GM18498 (cell line): ENCODE data around the gene ABCB6.
"Not testable (repeated sequence)": the region's sequence is repeated elsewhere in the genome, so short reads cannot be mapped to it uniquely, and the experiment has no call there.

ENCODE experiments used
- ATAC-seq: cut with Tn5 transposase; IDR thresholded peaks from one replicate; pipeline ENCODE4 v1.9.1; 2021; ENCODE audit warnings: mild to moderate bottlenecking, moderate library complexity; ENCODE audit not compliant: unreplicated experiment

The ABCB6 gene

DNA sequence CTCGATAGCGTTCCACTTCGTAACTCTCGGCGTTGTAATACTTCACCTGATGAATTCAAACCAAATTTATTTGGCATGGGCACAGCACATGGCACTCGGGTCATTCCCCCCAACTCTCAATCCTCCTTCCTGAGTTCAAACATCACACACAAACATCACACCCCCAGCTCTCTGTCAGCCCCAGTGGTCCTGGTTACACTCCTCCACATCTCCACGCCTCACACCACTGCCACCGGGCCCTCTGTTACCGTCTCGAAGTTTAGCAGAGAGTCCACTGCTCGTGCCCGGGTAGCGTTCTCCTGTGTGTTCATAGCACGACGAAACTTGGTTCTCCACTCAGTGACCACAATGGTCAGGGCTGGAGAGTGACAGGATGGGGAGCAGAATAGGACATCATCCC lies 4.6 kb downstream of the ABCB6 start:
- no peak for ATAC-seq

- no peak for ATAC-seq
Observed at GRCh38 chr2:219213486-219214071, 5.2 kb downstream of the ABCB6 start.

GRCh38 chr2:219213026-219213415 lies 5.7 kb downstream of the ABCB6 start:
- no peak for ATAC-seq

- no peak for ATAC-seq
Observed at GRCh38 chr2:219210886-219211362, 7.8 kb downstream of the ABCB6 start.

DNA sequence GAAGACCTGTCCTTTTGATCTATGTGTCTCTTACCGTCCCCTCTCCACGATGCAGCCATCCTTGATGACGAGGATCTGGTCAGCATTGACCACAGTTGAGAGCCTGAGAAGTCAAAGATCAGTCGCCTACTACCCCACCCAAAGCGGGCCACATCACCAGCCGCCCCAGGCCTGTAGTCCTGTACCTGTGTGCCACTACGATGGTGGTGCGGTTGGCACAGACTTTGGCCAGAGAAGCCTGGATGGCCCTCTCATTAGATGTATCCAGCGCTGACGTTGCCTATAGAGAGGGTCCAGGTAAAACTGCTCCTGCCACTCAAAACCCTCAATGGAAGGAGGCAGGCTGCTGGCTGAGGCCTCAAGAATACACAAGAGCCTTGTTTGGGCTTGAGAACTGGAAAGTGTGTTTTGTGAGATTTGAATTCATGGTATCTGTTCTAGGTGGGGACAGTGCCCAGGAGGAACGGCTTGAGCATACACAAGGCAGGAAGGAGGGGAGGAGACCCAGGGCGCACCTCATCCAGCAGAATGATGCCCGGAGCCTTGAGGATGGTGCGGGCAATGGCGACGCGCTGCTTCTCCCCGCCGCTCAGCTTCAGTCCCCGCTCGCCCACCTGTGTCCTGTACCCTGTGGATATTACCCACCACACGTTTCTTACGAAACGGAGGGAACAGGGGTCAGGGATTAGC lies 8.4 kb downstream of the ABCB6 start:
- ATAC-seq, result no peak

- ATAC-seq, result no peak
Observed at GRCh38 chr2:219209236-219210195, 9.2 kb downstream of the ABCB6 start.

GRCh38 chr2:219207884-219208740 lies 10.6 kb downstream of the ABCB6 start:
- no peak for ATAC-seq

DNA sequence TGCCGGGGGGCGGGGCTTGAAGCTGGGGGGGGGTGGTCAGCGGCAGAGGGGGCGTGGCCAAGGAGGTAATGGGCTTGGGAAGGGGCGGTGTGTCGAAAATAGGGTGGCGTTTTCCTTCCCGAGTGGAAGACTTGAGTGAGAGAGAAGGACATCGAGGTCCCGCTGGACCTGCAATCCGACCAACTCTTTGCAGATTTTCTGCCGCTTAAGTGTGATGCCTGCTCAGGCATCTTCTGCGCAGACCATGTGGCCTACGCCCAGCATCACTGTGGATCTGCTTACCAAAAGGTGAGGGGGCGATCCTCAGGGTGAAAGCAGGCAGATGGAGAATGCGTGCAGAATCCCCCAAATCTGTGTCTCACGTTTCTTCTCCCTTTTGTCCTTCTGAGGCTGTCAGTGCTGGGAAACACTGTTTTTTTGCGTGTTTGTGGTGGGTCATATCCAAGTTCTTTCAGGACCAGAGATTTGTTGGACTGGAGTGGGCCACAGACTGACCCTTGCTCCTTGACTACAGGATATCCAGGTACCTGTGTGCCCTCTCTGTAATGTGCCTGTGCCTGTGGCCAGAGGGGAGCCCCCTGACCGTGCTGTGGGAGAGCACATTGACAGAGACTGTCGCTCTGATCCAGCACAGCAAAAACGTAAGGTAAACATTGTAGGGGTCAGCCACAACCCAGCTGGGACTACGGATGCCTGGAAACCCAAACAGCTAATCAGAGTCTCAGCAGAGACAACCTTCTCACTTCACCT lies 11.4 kb downstream of the ABCB6 start:
- no peak for ATAC-seq

- ATAC-seq, result peak; percentile 97
Observed at GRCh38 chr2:219206328-219207133, 12.2 kb downstream of the ABCB6 start, which contains the start of gene ZFAND2B. Gene ZFAND2B (plus strand): TSS chr2:219206782. CDS start chr2:219206988, 206 bp downstream.

GRCh38 chr2:219205981-219206327 lies 12.8 kb downstream of the ABCB6 start:
- ATAC-seq, result no peak

DNA sequence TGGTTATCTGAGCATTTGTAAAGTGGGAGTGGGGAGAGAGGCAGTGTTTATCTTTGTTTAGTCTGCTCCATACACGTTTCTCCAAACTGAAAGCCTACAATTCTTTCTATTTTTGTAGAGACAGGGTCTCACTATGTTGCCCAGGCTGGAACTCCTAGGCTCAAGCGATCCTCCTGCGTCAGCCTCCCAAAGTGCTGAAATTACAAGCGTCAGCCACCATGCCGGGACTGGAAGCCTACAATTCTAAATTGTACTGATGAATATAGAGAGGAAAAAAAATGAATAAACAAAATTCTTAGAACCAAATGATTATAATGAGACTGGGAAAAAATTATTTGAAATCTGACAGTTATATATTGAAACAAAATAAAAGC lies 13.6 kb downstream of the ABCB6 start:
- no peak for ATAC-seq

DNA sequence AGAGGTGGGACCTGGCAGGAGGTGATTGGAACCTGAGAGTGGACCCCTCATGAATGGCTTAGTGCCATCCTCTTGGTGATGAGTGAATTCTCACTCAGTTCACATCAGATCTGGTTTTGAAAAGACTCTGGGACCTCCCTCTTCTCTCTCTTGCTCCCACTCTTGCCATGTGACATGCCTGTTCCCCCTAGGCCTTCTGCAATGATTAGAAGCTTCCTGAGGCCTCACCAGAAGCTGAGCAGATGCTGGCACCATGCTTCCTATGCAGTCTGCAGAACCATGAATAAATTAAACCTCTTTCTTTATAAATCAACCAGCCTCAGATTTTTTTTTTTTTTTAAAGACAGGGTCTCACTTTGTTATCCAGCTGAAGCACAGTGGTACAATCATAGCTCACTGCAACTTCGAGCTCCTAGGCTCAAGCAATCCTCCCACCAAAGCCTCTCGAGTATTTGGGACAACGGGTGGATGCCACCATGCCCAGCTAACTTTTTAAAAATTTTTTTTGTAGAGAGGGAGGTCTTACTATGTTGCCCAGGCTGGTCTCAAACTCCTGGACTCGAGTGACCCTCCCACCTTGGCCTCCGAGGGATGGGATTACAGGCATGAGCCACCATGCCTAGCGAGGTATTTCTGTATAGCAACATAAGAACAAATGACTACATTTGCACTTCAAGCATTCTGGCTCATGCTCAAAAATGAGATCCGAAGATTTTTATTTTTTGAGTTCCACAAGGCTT lies 14.2 kb downstream of the ABCB6 start:
- ATAC-seq, result no peak

DNA sequence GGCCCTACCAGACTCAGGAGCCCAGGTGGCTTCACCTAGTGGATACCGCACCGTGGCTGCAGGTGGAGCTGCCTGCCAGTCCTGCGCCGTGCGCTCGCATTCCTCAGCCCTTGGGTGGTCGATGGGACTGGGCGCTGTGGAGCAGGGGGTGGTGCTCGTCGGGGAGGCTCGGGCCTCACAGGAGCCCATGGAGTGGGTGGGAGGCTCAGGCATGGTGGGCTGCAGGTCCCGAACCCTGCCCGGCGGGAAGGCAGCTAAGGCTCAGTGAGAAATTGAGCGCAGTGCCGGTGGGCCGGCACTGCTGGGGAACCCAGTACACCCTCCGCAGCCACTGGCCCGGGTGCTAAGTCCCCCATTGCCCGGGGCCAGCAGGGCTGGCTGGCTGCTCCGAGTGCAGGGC lies 17.4 kb downstream of the ABCB6 start:
- not testable (repeated sequence) for ATAC-seq

DNA sequence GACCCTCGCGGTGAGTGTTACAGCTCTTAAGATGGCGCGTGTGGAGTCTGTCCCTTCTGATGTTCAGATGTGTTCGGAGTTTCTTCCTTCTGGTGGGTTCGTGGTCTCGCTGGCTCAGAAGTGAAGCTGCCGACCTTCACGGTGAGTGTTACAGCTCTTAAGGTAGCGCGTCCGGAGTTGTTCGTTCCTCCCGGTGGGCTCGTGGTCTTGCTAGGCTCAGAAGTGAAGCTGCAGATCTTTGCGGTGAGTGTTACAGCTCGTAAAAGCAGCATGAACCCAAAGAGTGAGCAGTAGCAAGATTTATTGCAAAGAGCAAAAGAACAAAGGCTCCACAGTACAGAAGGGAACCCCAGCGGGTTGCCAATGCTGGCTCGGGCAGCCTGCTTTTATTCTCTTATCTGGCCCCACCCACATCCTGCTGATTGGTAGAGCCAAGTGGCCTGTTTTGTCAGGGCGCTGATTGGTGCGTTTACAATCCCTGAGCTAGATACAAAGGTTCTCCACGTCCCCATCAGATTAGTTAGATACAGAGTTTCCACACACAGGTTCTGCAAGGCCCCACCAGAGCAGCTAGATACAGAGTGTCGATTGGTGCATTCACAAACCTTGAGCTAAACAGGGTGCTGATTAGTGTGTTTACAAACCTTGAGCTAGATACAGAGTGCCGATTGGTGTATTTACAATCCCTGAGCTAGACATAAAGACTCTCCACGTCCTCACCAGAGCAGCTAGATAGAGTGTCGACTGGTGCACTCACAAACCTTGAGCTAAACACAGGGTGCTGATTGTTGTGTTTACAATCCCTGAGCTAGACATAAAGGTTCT lies 18.0 kb downstream of the ABCB6 start:
- not testable (repeated sequence) for ATAC-seq

- ATAC-seq, result no peak
Observed at GRCh38 chr2:219199470-219200211, 19.1 kb downstream of the ABCB6 start.

DNA sequence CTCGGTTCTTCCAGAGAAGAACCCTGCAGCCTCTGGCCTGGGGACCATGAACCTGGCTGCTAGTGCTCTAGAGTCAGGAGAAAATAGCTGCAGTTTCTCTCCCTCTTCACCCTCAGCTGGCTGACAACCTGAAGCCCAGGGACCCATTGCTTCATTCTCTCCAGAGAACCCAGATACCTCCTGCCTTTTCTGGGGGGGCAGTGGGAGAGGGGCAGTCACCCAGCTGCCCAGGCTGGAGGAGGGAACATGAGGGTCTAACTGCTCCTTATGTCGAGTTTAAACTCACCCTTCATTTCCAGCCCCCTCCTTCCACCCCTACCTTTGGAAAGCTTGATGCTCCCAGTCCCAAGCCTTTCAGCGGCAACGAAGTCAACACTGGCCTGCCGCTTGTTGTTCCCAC lies 19.8 kb downstream of the ABCB6 start:
- no peak for ATAC-seq

- no peak for ATAC-seq
Observed at GRCh38 chr2:219197388-219197787, 21.4 kb downstream of the ABCB6 start.
